ENCODE data around the gene KRTAP10-10. TPM values are rescaled to one million over a fixed set of nuclear protein-coding genes. Genes with fewer than 3 reads are reported as not detected.
A peak's percentile ranks its signal among the peaks of the same experiment; 100 is the strongest.
"Not testable (repeated sequence)": the region's sequence is repeated elsewhere in the genome, so short reads cannot be mapped to it uniquely, and the experiment has no call there.

KRTAP10-10 gene
- total and polyA plus RNA-seq, 2 of the 8 experiments (the other 6 are each of a cell fraction or from before 2014, with no cell fraction given): not detected

GRCh38 chr21:44627181-44627822 lies 9.9 kb upstream of the KRTAP10-10 start:
- H3K56ac ChIP-seq (replicated peaks; ENCODE audit: insufficient read length, low read depth, low read length); H3K23ac ChIP-seq (ENCODE audit: insufficient read length); FAIRE-seq; H2BK15ac ChIP-seq (ENCODE audit: low read length); H3K27me3 ChIP-seq (replicated peaks in 1 of 4; ENCODE audit: control insufficient read depth in 3 of 4, extremely low read depth in 1 of 4, insufficient read depth in 3 of 4, low read length in 3 of 4); H2BK120ac ChIP-seq (replicated peaks; ENCODE audit: low read depth, low read length); H4K20me1 ChIP-seq (replicated peaks in 1 of 2; ENCODE audit: control insufficient read depth in 1 of 2, insufficient read depth in 2 of 2, low read length in 2 of 2); H3K36me3 ChIP-seq (ENCODE audit: control insufficient read depth in 2 of 4, insufficient read depth in 4 of 4, low read length in 3 of 4); H3K23me2 ChIP-seq (ENCODE audit: low read depth, low read length); H3K18ac ChIP-seq (ENCODE audit: extremely low read depth, low read length); H3K4me2 ChIP-seq (ENCODE audit: insufficient read depth in 1 of 2, low read depth in 2 of 2, low read length in 2 of 2); H4K5ac ChIP-seq (ENCODE audit: insufficient read length, low read depth, low read length); H2BK20ac ChIP-seq (ENCODE audit: low read length); H3K9ac ChIP-seq (replicated peaks in 1 of 4; ENCODE audit: extremely low read depth in 1 of 4, low read depth in 3 of 4, low read length in 3 of 4); H2AFZ ChIP-seq (ENCODE audit: low read length); H3K79me1 ChIP-seq (ENCODE audit: low read depth, low read length); H2BK5ac ChIP-seq (ENCODE audit: low read depth, low read length); H4K91ac ChIP-seq (replicated peaks; ENCODE audit: insufficient read length, low read length); H3K79me2 ChIP-seq (ENCODE audit: control insufficient read depth in 1 of 2, insufficient read depth in 2 of 2, low read length in 2 of 2); H3K27ac ChIP-seq (ENCODE audit: low read depth, low read length); H3K4me1 ChIP-seq (replicated peaks in 1 of 4; ENCODE audit: control insufficient read depth in 3 of 4, insufficient read depth in 4 of 4, low read length in 3 of 4); POLR2A ChIA-PET (ENCODE audit: partially characterized antibody); H4K8ac ChIP-seq (ENCODE audit: extremely low read depth, insufficient read depth, low read length); H2BK12ac ChIP-seq (ENCODE audit: low read depth, low read length); H3K4ac ChIP-seq (replicated peaks; ENCODE audit: insufficient read length, low read depth, low read length); H3K14ac ChIP-seq (ENCODE audit: insufficient read length); H2AK5ac ChIP-seq (ENCODE audit: low read depth, low read length); H3K4me3 ChIP-seq (ENCODE audit: extremely low read depth in 1 of 4, insufficient read depth in 2 of 4, low read depth in 3 of 4, low read length in 4 of 4): not testable (repeated sequence)
- H3K9me3 ChIP-seq (ENCODE audit: insufficient read depth in 2 of 2, low read depth in 1 of 2, low read length in 1 of 2): peaks cover 16% of the 10 kb centered on the region in 2 experiments
- CTCF ChIA-PET (ENCODE audit: partially characterized antibody): interaction anchor here (0.6 to 2.5 kb wide), 6 partner anchors 8 to 395 kb away, joined by 3 to 9 read pairs (median 3); no protein-coding TSS in a partner anchor
- 83% methylated on average over 15 of the region's 20 CpGs; no CpG with 5 or more reads in 1 of the 2 experiments for WGBS, 2 experiments (ENCODE audit: extremely low coverage in 1 of 2, insufficient coverage in 1 of 2, insufficient read length in 1 of 2, insufficient replicate concordance in 2 of 2, low coverage in 1 of 2, low lambda C conversion rate in 2 of 2, missing lambda C conversion rate in 1 of 2)
- 0 out of 2 replicates have a peak, but pooled peaks have one; percentile 13 for TF ChIP-seq KDM1A (IDR thresholded peaks at IDR 0.05; ENCODE audit: borderline replicate concordance, low read length)
- peak in 1 of 2 experiments; percentile 42 for DNase-seq (ENCODE audit: low read depth in 1 of 2, low spot score in 2 of 2)

Data from H1 (cell line).